Endodermal cell (in vitro differentiated cells): ENCODE measurements around the gene AKAP13. TPM values are rescaled to one million over a fixed set of nuclear protein-coding genes. Genes with fewer than 3 reads are reported as not detected.

Source experiments
- DNase-seq: peaks from one replicate; pipeline ENCODE4 v3.0.0-alpha.2; 2017
- H3K27ac ChIP-seq: 2 replicates; pipeline ENCODE4 v1.5.1; 2013; ENCODE audit warnings: mild to moderate bottlenecking, low read depth, low read length, moderate library complexity
- H3K27me3 ChIP-seq: 2 replicates; pipeline ENCODE4 v1.6.1; 2013; ENCODE audit warnings: mild to moderate bottlenecking, low read length, moderate library complexity; ENCODE audit not compliant: insufficient read depth, control insufficient read depth, poor library complexity, severe bottlenecking
- H3K36me3 ChIP-seq: 2 replicates; pipeline ENCODE4 v1.7.0; 2013; ENCODE audit warnings: mild to moderate bottlenecking, low read length, moderate library complexity; ENCODE audit not compliant: control insufficient read depth, insufficient read depth
- H3K4me1 ChIP-seq: one replicate; pipeline ENCODE4 v1.7.0; 2013; ENCODE audit warnings: low read length; ENCODE audit not compliant: control insufficient read depth, insufficient read depth
- H3K4me3 ChIP-seq: 2 replicates; pipeline ENCODE4 v1.5.1; 2013; ENCODE audit warnings: mild to moderate bottlenecking, low read length, moderate library complexity
- H3K9ac ChIP-seq: 2 replicates; pipeline ENCODE4 v1.6.1; 2013; ENCODE audit warnings: mild to moderate bottlenecking, low read length, moderate library complexity; ENCODE audit not compliant: poor library complexity, severe bottlenecking; ENCODE audit errors: extremely low read depth
- H3K9me3 ChIP-seq: 2 replicates; pipeline ENCODE4 v1.6.1; 2013; ENCODE audit warnings: mild to moderate bottlenecking, low read length, moderate library complexity; ENCODE audit not compliant: control insufficient read depth
- H3K27ac Mint-ChIP-seq: 2 replicates; pipeline ENCODE4 v1.8.0; 2020; ENCODE audit warnings: mixed read lengths
- H3K27me3 Mint-ChIP-seq: 2 replicates; pipeline ENCODE4 v1.8.0; 2021; ENCODE audit warnings: mild to moderate bottlenecking, mixed read lengths; ENCODE audit not compliant: insufficient read depth
- H3K36me3 Mint-ChIP-seq: 2 replicates; pipeline ENCODE4 v1.8.0; 2020; ENCODE audit warnings: low read depth, mixed read lengths
- H3K4me1 Mint-ChIP-seq: 2 replicates; pipeline ENCODE4 v1.8.0; 2020; ENCODE audit warnings: mixed read lengths
- H3K4me3 Mint-ChIP-seq: 2 replicates; pipeline ENCODE4 v1.8.0; 2020; ENCODE audit warnings: mild to moderate bottlenecking, moderate library complexity, mixed read lengths
- H3K9me3 Mint-ChIP-seq: 2 replicates; pipeline ENCODE4 v1.8.0; 2020; ENCODE audit warnings: mild to moderate bottlenecking, mixed read lengths
- WGBS, 2 experiments: methylation state at CpG; one replicate each; pipeline versions ENCODE4 v1.1.5 to v1.1.7; 2013; ENCODE audit warnings: missing lambda C conversion rate in 2 of 2, mixed read lengths in 1 of 2; ENCODE audit not compliant: insufficient coverage in 1 of 2, insufficient read length in 1 of 2; 5-methylcytosine and 5-hydroxymethylcytosine counted together
- total RNA-seq, 2 donors: library from RNA; stranded (reverse); fragmentation: NEBNext Ultra II Directional in 1 of 2; extraction: Animal tissue kit (Norgen Biotek cat#: 25700) in 1 of 2; gene quantifications; 2 replicates in 1 of 2; 3 replicates in 1 of 2; pipeline ENCODE4 v1.2.1, GENCODE V29; 2021
- TF ChIP-seq, protein P1 (sequence below): fragments of 200-600 bp; sonication (generic); conservative IDR thresholded peaks from 2 replicates; pipeline ENCODE4 v1.5.0; 2021; ENCODE audit warnings: antibody characterized with exemption, mild to moderate bottlenecking

AKAP13 gene
- total RNA-seq, 2 donors from 2014 or later, result 115 to 131 TPM

- H3K9me3 ChIP-seq, result no peaks in the 10 kb centered on the region
- no peaks in the 10 kb centered on the region for H3K9me3 Mint-ChIP-seq
- H3K36me3 Mint-ChIP-seq, result no peaks in the 10 kb centered on the region
- H3K4me3 Mint-ChIP-seq, result no peak overlapping the region
- H3K27me3 ChIP-seq, result no peaks in the 10 kb centered on the region
- peaks cover 84% of the 10 kb centered on the region for H3K4me1 Mint-ChIP-seq
- no peak overlapping the region for H3K9ac ChIP-seq
- no peak overlapping the region for H3K27ac Mint-ChIP-seq
- no peak overlapping the region for H3K27ac ChIP-seq
- no peak overlapping the region for H3K4me3 ChIP-seq
- 73 to 91% methylated on average over 5 to 7 of the region's 7 CpGs for WGBS, 2 experiments
- H3K36me3 ChIP-seq, result no peaks in the 10 kb centered on the region
- DNase-seq, result no peak
- peaks cover 38% of the 10 kb centered on the region for H3K4me1 ChIP-seq
- TF ChIP-seq, protein P1, sequence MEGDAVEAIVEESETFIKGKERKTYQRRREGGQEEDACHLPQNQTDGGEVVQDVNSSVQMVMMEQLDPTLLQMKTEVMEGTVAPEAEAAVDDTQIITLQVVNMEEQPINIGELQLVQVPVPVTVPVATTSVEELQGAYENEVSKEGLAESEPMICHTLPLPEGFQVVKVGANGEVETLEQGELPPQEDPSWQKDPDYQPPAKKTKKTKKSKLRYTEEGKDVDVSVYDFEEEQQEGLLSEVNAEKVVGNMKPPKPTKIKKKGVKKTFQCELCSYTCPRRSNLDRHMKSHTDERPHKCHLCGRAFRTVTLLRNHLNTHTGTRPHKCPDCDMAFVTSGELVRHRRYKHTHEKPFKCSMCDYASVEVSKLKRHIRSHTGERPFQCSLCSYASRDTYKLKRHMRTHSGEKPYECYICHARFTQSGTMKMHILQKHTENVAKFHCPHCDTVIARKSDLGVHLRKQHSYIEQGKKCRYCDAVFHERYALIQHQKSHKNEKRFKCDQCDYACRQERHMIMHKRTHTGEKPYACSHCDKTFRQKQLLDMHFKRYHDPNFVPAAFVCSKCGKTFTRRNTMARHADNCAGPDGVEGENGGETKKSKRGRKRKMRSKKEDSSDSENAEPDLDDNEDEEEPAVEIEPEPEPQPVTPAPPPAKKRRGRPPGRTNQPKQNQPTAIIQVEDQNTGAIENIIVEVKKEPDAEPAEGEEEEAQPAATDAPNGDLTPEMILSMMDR, result no peak
- no peaks in the 10 kb centered on the region for H3K27me3 Mint-ChIP-seq
Observed at GRCh38 chr15:85499371-85499887, 119.0 kb downstream of the AKAP13 start.

DNA sequence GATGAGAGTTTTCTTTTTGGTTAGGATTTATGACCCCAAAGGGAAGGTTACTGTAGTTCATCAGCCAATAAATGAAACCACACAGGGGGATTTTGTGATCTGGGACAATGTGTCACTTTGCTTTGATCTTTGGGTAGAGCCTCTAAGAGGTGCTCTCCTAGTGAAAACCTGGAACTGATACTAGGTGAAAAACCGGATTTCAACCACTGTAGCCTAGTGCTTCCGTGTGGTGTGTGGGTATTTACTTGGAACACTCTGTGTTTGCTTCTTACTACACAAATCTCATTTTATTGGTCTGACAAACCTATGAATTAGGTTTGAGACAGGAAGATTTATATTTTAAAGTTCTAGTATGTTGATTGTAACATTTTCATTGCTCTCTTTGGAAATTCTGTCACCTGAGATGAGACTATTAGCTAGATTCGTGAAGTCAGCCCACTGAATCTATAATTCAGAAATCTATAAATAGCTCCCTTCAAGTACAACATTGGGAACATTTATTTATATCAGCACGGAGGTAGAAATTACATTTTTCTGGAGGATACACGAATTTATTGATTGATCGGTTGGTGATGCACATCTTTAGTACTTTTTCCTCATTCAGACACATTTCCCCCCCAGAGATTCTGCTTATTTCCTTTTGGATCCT, 119.8 kb downstream of the AKAP13 start:
- TF ChIP-seq, protein P1, result no peak
- Mint-ChIP-seq H3K4me3 (no peak overlapping the region), H3K27ac (no peak overlapping the region), H3K36me3 (no peaks in the 10 kb centered on the region), H3K9me3 (no peaks in the 10 kb centered on the region), H3K27me3 (no peaks in the 10 kb centered on the region), H3K4me1 (peaks cover 84% of the 10 kb centered on the region)
- WGBS, 2 experiments, result 89 to 100% methylated on average over 4 to 6 of the region's 6 CpGs
- no peaks in the 10 kb centered on the region for H3K36me3 ChIP-seq
- H3K9me3 ChIP-seq, result no peaks in the 10 kb centered on the region
- H3K4me1 ChIP-seq, result peaks cover 38% of the 10 kb centered on the region
- H3K27ac ChIP-seq, result no peak overlapping the region
- H3K27me3 ChIP-seq, result no peaks in the 10 kb centered on the region
- H3K4me3 ChIP-seq, result no peak overlapping the region
- no peak overlapping the region for H3K9ac ChIP-seq
- DNase-seq, result no peak

GRCh38 chr15:85500729-85501128, 120.3 kb downstream of the AKAP13 start:
- Mint-ChIP-seq H3K4me3 (no peak overlapping the region), H3K27ac (peak overlapping the region; percentile 35), H3K4me1 (peaks cover 81% of the 10 kb centered on the region), H3K9me3 (no peaks in the 10 kb centered on the region), H3K27me3 (no peaks in the 10 kb centered on the region), H3K36me3 (no peaks in the 10 kb centered on the region)
- H3K4me3 ChIP-seq, result no peak overlapping the region
- H3K4me1 ChIP-seq, result peaks cover 37% of the 10 kb centered on the region
- DNase-seq, result no peak
- no peak overlapping the region for H3K27ac ChIP-seq
- H3K36me3 ChIP-seq, result no peaks in the 10 kb centered on the region
- 89 to 93% methylated on average over 2 to 4 of the region's 4 CpGs for WGBS, 2 experiments
- no peak overlapping the region for H3K9ac ChIP-seq
- no peaks in the 10 kb centered on the region for H3K27me3 ChIP-seq
- TF ChIP-seq, protein P1, result no peak
- H3K9me3 ChIP-seq, result no peaks in the 10 kb centered on the region
